Ovary (tissue), 10 donors: ENCODE data around the gene SNAPC2. TPM values are rescaled to one million over a fixed set of nuclear protein-coding genes. Genes with fewer than 3 reads are reported as not detected.

Source experiments
- DNase-seq, 5 donors: peaks; one replicate each; pipeline ENCODE4 v3.0.0-alpha.2; 2019 to 2020
- H3K27ac ChIP-seq, 2 donors: fragments of 200-600 bp; one replicate each; pipeline versions ENCODE4 v1.5.1 to v1.8.0; 2019 to 2022
- H3K27me3 ChIP-seq: fragments of 200-600 bp; one replicate; pipeline ENCODE4 v1.8.0; 2022
- H3K36me3 ChIP-seq: fragments of 200-600 bp; sonication (generic); one replicate; pipeline ENCODE4 v1.5.1; 2019
- H3K4me1 ChIP-seq: one replicate; pipeline ENCODE4 v1.8.1; 2013; ENCODE audit warnings: mild to moderate bottlenecking, moderate library complexity; ENCODE audit not compliant: insufficient read depth
- H3K4me3 ChIP-seq: fragments of 200-600 bp; sonication (generic); one replicate; pipeline ENCODE4 v1.5.1; 2017
- H3K9me3 ChIP-seq, 2 donors: fragments of 200-600 bp in 1 of 2; sonication (generic) in 1 of 2; one replicate each; pipeline versions ENCODE4 v1.5.1 to v1.8.1; 2013 to 2019; ENCODE audit warnings: mild to moderate bottlenecking in 1 of 2, moderate library complexity in 1 of 2
- EP300 ChIP-seq: sonication (generic); formaldehyde crosslinking; IDR thresholded peaks from one replicate; pipeline ENCODE4 v1.6.1; 2017; ENCODE audit warnings: antibody characterized with exemption
- POLR2A ChIP-seq: fragments of 450-650 bp; IDR thresholded peaks from one replicate; pipeline ENCODE4 v1.6.1; 2017; ENCODE audit warnings: antibody characterized with exemption, mild to moderate bottlenecking, moderate library complexity
- WGBS, 3 donors: extraction: QIAGEN DNeasy Blood & Tissue Kit in 1 of 3; methylation state at CpG; one replicate each; pipeline versions ENCODE4 v1.1.5 to v1.1.7; 2013 to 2017; 5-methylcytosine and 5-hydroxymethylcytosine counted together
- intact Hi-C, 4 donors: fragments of 100-400 bp; cut with DNase I; formaldehyde crosslinking; loops; one replicate each; pipeline versions ENCODE4 v1.11.0 to v1.15.1; 2022 to 2023
- long read RNA-seq, 3 donors: library from polyadenylated mRNA in 2 of 3; unstranded in 2 of 3; transcript quantifications; one replicate each; pipeline ENCODE4 v2.0.0 and lab custom pipeline, GENCODE V29; 2021 to 2026
- polyA plus RNA-seq, 2 donors: library from polyadenylated mRNA; stranded (reverse); fragments of 200-250 nt in 1 of 2; fragments of 350-450 nt in 1 of 2; fragmentation: Illumina TruSeq in 1 of 2; extraction: RNeasy Lipid Tissue Mini Kit (QIAGEN cat#74804) in 1 of 2; gene quantifications; one replicate each; pipeline ENCODE4 v1.2.3, GENCODE V29; 2013 to 2014
- total RNA-seq, 7 donors: library from RNA; depleted of rRNA in 2 of 7; stranded (reverse); fragments of >200 nt in 2 of 7; fragmentation: NEBNext Ultra II Directional in 3 of 7; extraction: Animal tissue kit (Norgen Biotek cat#: 25700) in 3 of 7; gene quantifications; one replicate each; pipeline versions ENCODE4 v1.1.0 to v1.2.4, GENCODE V29; 2016 to 2023
- TF ChIP-seq, protein P1 (sequence below), 3 donors: fragments of 450-650 bp in 2 of 3; fragments of 200-600 bp in 1 of 3; IDR thresholded peaks; one replicate each; pipeline versions ENCODE4 v1.5.1 to v1.8.0; 2016 to 2022; ENCODE audit warnings: antibody characterized with exemption in 3 of 3, mild to moderate bottlenecking in 1 of 3
- donor health status: DM: no; HTN: no; CAD: no; lungs with moderate emphysema.
- donor health status: DM: no; HTN: no; CAD: no.
- donor health status: Bipolar disorder and iron deficiency.
- donor health status: DM: yes; HTN: yes; CAD: no.
- donor health status: DM: no; HTN: no; CAD: no.
- donor health status: DM: yes; HTN: yes; CAD: no.

The SNAPC2 gene, protein sequence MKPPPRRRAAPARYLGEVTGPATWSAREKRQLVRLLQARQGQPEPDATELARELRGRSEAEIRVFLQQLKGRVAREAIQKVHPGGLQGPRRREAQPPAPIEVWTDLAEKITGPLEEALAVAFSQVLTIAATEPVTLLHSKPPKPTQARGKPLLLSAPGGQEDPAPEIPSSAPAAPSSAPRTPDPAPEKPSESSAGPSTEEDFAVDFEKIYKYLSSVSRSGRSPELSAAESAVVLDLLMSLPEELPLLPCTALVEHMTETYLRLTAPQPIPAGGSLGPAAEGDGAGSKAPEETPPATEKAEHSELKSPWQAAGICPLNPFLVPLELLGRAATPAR
- total RNA-seq (10 to 100 TPM in 6 of 7 donors, 1 to 10 TPM in 1; 8.8 to 26.6 (median 16.3) TPM), polyA plus RNA-seq (10 to 100 TPM in 1 of 2 donors, 1 to 10 TPM in 1; 1.8 to 19.8 TPM)
- long read RNA-seq, donor 1, transcript SNAPC2-206 (5 exons, 1,413 nt) = minor isoform, 18 of 173 reads
- long read RNA-seq, donor 1, transcript SNAPC2-201 (5 exons, 1,542 nt) = major isoform, 137 of 173 reads
- long read RNA-seq, donor 1, partial matches to known transcripts = 7 of 173 reads
- long read RNA-seq, donor 1, other reads (novel, unspliced or antisense) = 9 of 173 reads
- long read RNA-seq, donor 2, transcript SNAPC2-201 (5 exons, 1,542 nt) = major isoform, 15 of 19 reads
- long read RNA-seq, donor 2, partial matches to known transcripts = 0 of 19 reads
- long read RNA-seq, donor 2, other reads (novel, unspliced or antisense) = 0 of 19 reads
- long read RNA-seq, donor 3, transcript SNAPC2-201 (5 exons, 1,542 nt) = major isoform, 37 of 54 reads
- long read RNA-seq, donor 3, transcript SNAPC2-206 (5 exons, 1,413 nt) = minor isoform, 11 of 54 reads
- long read RNA-seq, donor 3, partial matches to known transcripts = 5 of 54 reads
- long read RNA-seq, donor 3, other reads (novel, unspliced or antisense) = 1 of 54 reads

DNA sequence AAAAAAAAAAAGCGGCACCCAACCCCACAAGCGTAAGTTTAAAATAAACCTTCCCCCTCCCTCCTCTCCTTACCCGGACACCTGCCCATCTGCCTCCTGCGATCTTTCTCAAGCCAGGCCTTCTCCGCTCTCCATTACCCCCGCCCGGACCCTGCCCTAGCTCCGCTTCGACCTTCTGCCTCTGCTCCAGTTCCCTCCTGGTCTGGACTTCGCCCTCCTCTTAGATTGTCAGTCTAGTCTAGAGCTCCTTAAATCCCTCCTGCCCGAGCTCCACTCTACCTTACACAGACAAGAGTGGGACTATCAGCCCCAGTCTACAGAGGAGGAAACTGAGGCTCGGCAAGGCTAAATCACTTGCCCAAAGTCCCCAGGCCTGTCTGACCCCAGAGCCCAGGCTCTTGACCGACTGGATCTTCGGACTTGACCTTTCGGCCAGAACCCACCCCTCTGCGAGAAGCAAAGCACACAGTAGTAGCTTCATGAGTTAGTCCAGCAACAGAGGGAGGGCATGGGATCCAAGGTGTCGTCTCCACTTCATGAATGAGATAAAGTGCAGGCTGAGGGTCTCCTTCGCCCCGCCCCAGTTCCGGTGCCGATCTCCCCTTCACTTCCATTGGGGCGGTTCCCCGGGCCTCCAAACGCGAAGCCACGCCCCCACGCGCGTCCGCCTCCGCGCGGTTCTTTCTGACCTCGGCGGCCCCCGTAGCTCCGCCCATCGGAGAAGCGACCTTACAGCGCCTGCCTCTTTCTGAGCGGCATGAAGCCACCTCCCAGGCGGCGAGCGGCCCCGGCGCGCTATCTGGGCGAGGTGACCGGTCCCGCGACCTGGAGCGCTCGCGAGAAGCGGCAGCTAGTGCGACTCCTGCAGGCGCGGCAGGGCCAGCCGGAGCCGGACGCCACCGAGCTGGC lies at the start of gene SNAPC2:
Gene SNAPC2, plus strand, starts transcription at position 729 of the 909 bp plus-strand sequence. Its CDS starts 29 bp downstream, at position 758.
- H3K36me3 ChIP-seq = no peaks in the 10 kb centered on the region
- intact Hi-C loops = no loop called here
- peaks cover 25% of the 10 kb centered on the region for H3K4me1 ChIP-seq
- 11 to 16% (median 11%) methylated on average over 51 to 62 of the region's 62 CpGs for WGBS, 3 donors
- H3K4me3 ChIP-seq = peak within 1 kb of the TSS; percentile 96
- H3K9me3 ChIP-seq = no peaks in the 10 kb centered on the region
- DNase-seq = peak; percentile 96 to 99 (median 97)
- TF ChIP-seq, protein P1, sequence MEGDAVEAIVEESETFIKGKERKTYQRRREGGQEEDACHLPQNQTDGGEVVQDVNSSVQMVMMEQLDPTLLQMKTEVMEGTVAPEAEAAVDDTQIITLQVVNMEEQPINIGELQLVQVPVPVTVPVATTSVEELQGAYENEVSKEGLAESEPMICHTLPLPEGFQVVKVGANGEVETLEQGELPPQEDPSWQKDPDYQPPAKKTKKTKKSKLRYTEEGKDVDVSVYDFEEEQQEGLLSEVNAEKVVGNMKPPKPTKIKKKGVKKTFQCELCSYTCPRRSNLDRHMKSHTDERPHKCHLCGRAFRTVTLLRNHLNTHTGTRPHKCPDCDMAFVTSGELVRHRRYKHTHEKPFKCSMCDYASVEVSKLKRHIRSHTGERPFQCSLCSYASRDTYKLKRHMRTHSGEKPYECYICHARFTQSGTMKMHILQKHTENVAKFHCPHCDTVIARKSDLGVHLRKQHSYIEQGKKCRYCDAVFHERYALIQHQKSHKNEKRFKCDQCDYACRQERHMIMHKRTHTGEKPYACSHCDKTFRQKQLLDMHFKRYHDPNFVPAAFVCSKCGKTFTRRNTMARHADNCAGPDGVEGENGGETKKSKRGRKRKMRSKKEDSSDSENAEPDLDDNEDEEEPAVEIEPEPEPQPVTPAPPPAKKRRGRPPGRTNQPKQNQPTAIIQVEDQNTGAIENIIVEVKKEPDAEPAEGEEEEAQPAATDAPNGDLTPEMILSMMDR (IDR thresholded peaks at IDR 0.05) = peak in 1 of 3 donors; percentile 41
- peak; percentile 35 for TF ChIP-seq EP300
- TF ChIP-seq POLR2A = peak; percentile 50
- H3K27ac ChIP-seq = peak within 1 kb of the TSS in 1 of 2 donors; percentile 78
- peaks cover 6% of the 10 kb centered on the region for H3K27me3 ChIP-seq

DNA sequence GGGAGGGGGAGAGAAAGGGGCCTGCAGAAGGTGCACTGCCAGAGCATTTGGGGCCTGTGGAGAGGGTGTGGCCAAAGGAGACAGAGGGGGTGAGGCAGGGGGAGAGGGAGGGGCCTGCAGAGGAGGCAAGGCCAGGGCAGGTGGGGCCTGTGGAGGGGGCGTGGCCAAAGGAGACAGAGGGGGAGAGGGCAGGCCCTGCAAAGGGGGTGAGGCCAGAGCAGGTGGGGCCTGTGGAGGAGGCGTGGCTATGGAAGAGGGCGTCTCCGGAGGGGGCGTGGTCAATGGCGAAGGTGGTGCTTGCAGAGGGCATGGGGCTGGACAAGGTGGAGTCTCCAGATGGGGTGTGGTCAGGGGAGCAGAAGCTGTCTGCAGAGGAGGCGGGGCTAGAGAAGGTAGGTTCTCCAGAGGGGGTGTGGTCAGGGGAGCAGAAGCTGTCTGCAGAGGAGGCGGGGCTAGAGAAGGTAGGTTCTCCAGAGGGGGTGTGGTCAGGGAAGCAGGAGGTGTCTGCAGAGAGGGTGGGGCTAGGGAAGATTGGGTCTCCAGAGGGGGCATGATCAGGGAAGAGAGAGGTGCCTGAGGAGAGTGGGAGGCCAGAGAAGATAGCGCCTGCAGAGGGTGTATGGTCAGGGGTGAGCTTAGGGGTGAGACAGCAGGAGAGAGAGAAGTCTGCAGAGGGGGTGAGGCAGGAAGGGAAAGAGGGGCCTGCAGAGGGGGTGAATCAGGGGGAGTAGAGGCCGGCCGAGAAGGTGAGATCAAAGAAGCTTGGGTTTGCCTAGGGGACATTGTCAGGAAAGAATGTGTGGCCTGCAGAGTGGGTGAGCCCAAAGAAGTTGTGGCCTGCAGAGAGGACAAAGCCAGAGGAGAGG lies 49.3 kb upstream of the SNAPC2 start:
- 41 to 45% (median 41%) methylated on average over 11 of the region's 11 CpGs for WGBS, 3 donors
- Histone ChIP-seq H3K9me3 (no peaks in the 10 kb centered on the region), H3K27ac (no peak overlapping the region), H3K4me1 (peaks cover 9% of the 10 kb centered on the region), H3K4me3 (no peak overlapping the region), H3K36me3 (no peaks in the 10 kb centered on the region), H3K27me3 (no peaks in the 10 kb centered on the region)
- DNase-seq = peak; percentile 66 to 90 (median 84)
- TF ChIP-seq POLR2A (no peak), EP300 (no peak)
- TF ChIP-seq, protein P1 (IDR thresholded peaks at IDR 0.05) = no peak
- intact Hi-C loops = no loop called here

DNA sequence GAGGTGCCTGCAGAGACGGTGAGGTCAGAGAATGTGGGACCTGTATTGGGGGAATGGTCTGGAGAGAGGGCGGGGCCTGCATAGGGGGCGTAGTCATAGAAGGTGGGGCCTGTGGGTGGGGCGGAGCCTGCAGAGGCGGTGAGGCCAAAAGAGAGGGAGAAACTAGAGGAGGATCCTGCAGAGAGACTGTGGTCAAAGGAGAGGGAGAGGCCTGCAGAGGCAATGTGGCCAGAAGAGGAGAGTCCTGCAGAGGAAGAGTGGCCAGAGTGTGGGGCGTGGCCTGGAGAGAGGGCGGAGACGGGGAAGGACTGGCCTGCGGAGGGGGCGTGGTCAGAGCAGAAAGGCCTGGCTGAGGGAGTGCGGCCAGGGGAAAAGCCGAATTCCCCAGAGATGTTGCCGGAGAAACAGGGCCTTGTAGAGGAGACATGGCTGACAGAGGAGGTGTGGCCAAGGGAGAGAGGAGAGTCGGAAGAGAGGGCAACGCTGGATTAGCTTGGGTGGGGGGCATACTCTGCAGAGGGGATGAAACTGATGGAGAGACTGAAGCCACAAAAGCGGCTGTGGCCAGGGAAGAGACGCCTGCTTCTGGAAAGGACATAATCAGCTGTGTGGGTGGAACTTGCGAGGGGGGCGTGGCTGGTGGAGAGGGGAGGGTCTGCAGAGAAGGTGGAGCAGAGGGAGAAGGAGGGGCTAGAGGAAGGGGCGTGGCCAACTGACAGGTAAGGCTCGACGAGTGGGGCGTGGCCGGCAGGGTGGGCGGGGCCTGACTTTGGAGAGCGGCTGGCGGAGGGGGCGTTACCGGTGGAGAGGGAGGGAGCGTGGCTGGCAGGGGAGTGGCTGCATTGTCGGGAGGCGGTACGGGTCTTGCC lies 48.5 kb upstream of the SNAPC2 start:
- intact Hi-C loops = no loop called here
- H3K27ac ChIP-seq = no peak overlapping the region

More for the DNA sequence above, 48.5 kb upstream of the SNAPC2 start:
- no peak for TF ChIP-seq POLR2A
- TF ChIP-seq EP300 = no peak
- TF ChIP-seq, protein P1 (IDR thresholded peaks at IDR 0.05) = no peak
- DNase-seq = peak; percentile 89 to 94 (median 92)
- WGBS, 3 donors = 3 to 4% (median 3%) methylated on average over 33 of the region's 33 CpGs
- H3K36me3 ChIP-seq = no peaks in the 10 kb centered on the region
- peaks cover 9% of the 10 kb centered on the region for H3K4me1 ChIP-seq
- no peaks in the 10 kb centered on the region for H3K9me3 ChIP-seq
- no peaks in the 10 kb centered on the region for H3K27me3 ChIP-seq
- peak overlapping the region; percentile 9 for H3K4me3 ChIP-seq
